ENCODE results near the gene KIAA1217.

GRCh38 chr10:24551161-24551560, 342.2 kb downstream of the KIAA1217 start:
- TF ChIP-seq CTCF (IDR thresholded peaks at IDR 0.05) (no peak), OVOL2 (CRISPR knock-in tag; IDR thresholded peaks at IDR 0.05; ENCODE audit: borderline replicate concordance) (no peak), NFYB (CRISPR knock-in tag; conservative IDR thresholded peaks at IDR 0.05; ENCODE audit: low read depth) (no peak), HMGXB4 (CRISPR knock-in tag; IDR thresholded peaks at IDR 0.05) (no peak), AFF4 (CRISPR knock-in tag; IDR thresholded peaks at IDR 0.05; ENCODE audit: borderline replicate concordance) (no peak), E2F1 (CRISPR knock-in tag; IDR thresholded peaks at IDR 0.05) (no peak), JUN (CRISPR knock-in tag; IDR thresholded peaks at IDR 0.05) (no peak)
- TF ChIP-seq, protein P1, sequence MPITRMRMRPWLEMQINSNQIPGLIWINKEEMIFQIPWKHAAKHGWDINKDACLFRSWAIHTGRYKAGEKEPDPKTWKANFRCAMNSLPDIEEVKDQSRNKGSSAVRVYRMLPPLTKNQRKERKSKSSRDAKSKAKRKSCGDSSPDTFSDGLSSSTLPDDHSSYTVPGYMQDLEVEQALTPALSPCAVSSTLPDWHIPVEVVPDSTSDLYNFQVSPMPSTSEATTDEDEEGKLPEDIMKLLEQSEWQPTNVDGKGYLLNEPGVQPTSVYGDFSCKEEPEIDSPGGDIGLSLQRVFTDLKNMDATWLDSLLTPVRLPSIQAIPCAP (CRISPR knock-in tag; IDR thresholded peaks at IDR 0.05): no peak
- TF ChIP-seq, protein P2, sequence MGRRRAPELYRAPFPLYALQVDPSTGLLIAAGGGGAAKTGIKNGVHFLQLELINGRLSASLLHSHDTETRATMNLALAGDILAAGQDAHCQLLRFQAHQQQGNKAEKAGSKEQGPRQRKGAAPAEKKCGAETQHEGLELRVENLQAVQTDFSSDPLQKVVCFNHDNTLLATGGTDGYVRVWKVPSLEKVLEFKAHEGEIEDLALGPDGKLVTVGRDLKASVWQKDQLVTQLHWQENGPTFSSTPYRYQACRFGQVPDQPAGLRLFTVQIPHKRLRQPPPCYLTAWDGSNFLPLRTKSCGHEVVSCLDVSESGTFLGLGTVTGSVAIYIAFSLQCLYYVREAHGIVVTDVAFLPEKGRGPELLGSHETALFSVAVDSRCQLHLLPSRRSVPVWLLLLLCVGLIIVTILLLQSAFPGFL (CRISPR knock-in tag; IDR thresholded peaks at IDR 0.05; ENCODE audit: borderline replicate concordance): no peak
